Keratinocyte (primary cell): ENCODE data around the gene GGT5.
"Not testable (repeated sequence)": the region's sequence is repeated elsewhere in the genome, so short reads cannot be mapped to it uniquely, and the experiment has no call there.

Experiments
- CTCF ChIP-seq, 3 experiments: IDR thresholded peaks in 1 of 3; conservative IDR thresholded peaks in 1 of 3; optimal IDR thresholded peaks in 1 of 3; 2 replicates in 2 of 3; 3 replicates in 1 of 3; pipeline versions ENCODE3 to v1.5.1; 2011; ENCODE audit warnings: low read length in 3 of 3, mild to moderate bottlenecking in 3 of 3, moderate library complexity in 2 of 3, control low read depth in 1 of 3, inconsistent platforms in 1 of 3; ENCODE audit not compliant: insufficient read depth in 2 of 3; ENCODE audit errors: extremely low read depth in 1 of 3
- EZH2 ChIP-seq: IDR thresholded peaks from one replicate; pipeline ENCODE4 v1.6.1; 2012; ENCODE audit warnings: inconsistent platforms, mild to moderate bottlenecking, low read length, moderate library complexity

GRCh38 chr22:24273906-24274305 is 29.0 kb upstream of the GGT5 start:
- not testable (repeated sequence) for TF ChIP-seq EZH2; CTCF (optimal IDR thresholded peaks at IDR 0.05 in 1 of 3, IDR thresholded peaks at IDR 0.05 in 1 of 3, conservative IDR thresholded peaks at IDR 0.05 in 1 of 3; ENCODE audit: extremely low read depth in 1 of 3, insufficient read depth in 2 of 3, low read length in 3 of 3)
